Fibroblast of lung (primary cell): Measurements from ENCODE around the gene CCL25.
A peak's percentile ranks its signal among the peaks of the same experiment; 100 is the strongest.

Experiments used
- CTCF ChIP-seq, 2 donors: IDR thresholded peaks in 1 of 2; conservative IDR thresholded peaks in 1 of 2; 1 replicate in 1 of 2; 2 replicates in 1 of 2; pipeline ENCODE4 v1.5.1; 2011 to 2012; ENCODE audit warnings: low read length in 2 of 2, control low read depth in 1 of 2, inconsistent platforms in 1 of 2, low read depth in 1 of 2, mild to moderate bottlenecking in 1 of 2
- EZH2 ChIP-seq: IDR thresholded peaks from 2 replicates; pipeline ENCODE4 v1.5.1; 2012; ENCODE audit warnings: low read length, control low read depth, mild to moderate bottlenecking; ENCODE audit errors: missing control alignments

DNA sequence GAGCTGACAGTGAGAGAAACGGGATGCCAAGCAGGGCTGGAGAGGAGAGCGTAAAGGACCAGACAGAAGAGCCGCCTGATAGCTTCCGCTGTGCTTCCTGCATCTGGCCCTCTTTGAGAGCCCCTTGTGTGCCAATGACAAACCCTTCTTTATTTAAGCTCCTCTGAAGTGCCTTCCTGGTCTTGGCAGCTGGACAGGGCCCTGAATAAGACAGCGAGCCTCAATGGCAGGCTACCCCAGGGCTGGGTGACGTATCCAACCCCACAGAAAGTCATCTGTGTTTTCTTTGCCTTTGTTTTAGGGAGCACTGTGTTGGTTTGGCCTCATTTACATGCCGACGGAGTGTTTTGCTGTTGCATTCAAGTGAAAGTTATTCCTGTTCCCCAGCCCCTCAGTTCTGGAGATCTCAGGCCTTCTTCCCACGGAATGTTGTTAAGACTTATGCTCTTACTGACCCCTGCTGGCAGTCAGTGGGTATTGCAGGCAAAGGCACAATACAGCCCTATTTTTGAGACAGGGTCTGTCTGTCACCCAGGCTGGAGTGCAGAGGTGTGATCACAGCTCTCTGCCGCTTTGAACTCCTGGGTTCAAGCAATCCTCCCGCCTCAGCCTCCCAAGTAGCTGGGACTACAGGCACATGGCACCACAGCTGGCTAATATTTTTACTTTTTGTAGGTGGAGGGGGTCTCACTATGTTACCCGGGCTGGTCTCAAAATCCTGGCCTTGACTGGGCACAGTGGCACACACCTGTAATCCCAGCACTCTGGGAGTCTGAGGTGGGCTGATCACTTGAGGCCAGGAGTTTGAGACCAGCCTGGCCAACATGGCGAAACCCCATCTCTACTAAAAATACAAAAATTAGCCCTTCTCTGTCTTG, 16.8 kb downstream of the CCL25 start:
- TF ChIP-seq CTCF (conservative IDR thresholded peaks at IDR 0.05 in 1 of 2, IDR thresholded peaks at IDR 0.05 in 1 of 2; ENCODE audit: low read depth in 1 of 2, low read length in 2 of 2) (peak; percentile 30 to 62), EZH2 (no peak)
